ENCODE data around the gene RASSF3.

RASSF3 gene

GRCh38 chr12:64731683-64732082 is 121.4 kb downstream of the RASSF3 start:
- no peak for DNase-seq

GRCh38 chr12:64733857-64734256 is 123.6 kb downstream of the RASSF3 start:
- DNase-seq = no peak
- Histone ChIP-seq H3K4me2 (ENCODE audit: insufficient read depth, low read length) (no peak overlapping the region), H3K9ac (ENCODE audit: low read depth, low read length) (no peak overlapping the region), H3K4me1 (ENCODE audit: insufficient read depth, low read length) (peaks cover 5% of the 10 kb centered on the region; the same call in 1 of the 2 replicates), H3K4me3 (ENCODE audit: low read depth in 1 of 2, low read length in 2 of 2) (no peak overlapping the region), H3K79me2 (ENCODE audit: insufficient read depth, low read length) (no peaks in the 10 kb centered on the region), H3K9me3 (ENCODE audit: insufficient read depth, low read length, severe bottlenecking) (no peaks in the 10 kb centered on the region), H2AFZ (ENCODE audit: low read depth, low read length) (no peak overlapping the region), H4K20me1 (ENCODE audit: insufficient read depth, low read length) (no peaks in the 10 kb centered on the region), H3K27ac (ENCODE audit: low read length) (no peak overlapping the region), H3K36me3 (ENCODE audit: insufficient read depth, low read length) (peaks cover 33% of the 10 kb centered on the region), H3K27me3 (ENCODE audit: insufficient read depth, low read length, poor library complexity) (no peaks in the 10 kb centered on the region)
- no peak for TF ChIP-seq EZH2 (IDR thresholded peaks at IDR 0.05; ENCODE audit: borderline replicate concordance, low read depth, low read length, severe bottlenecking)
- no peak for TF ChIP-seq CTCF (IDR thresholded peaks at IDR 0.05; ENCODE audit: borderline replicate concordance, extremely low read depth, low read length, poor library complexity, severe bottlenecking)
- ATAC-seq (ENCODE audit: insufficient read depth, low read depth) = no peak

More at GRCh38 chr12:64731683-64732082, 121.4 kb downstream of the RASSF3 start:
- Histone ChIP-seq H3K9ac (ENCODE audit: low read depth, low read length) (no peak overlapping the region), H3K4me1 (ENCODE audit: insufficient read depth, low read length) (peaks cover 5% of the 10 kb centered on the region; the same call in 1 of the 2 replicates), H3K27ac (ENCODE audit: low read length) (no peak overlapping the region), H3K4me3 (ENCODE audit: low read depth in 1 of 2, low read length in 2 of 2) (no peak overlapping the region), H2AFZ (ENCODE audit: low read depth, low read length) (no peak overlapping the region), H3K36me3 (ENCODE audit: insufficient read depth, low read length) (peaks cover 32% of the 10 kb centered on the region), H3K79me2 (ENCODE audit: insufficient read depth, low read length) (no peaks in the 10 kb centered on the region), H4K20me1 (ENCODE audit: insufficient read depth, low read length) (no peaks in the 10 kb centered on the region), H3K4me2 (ENCODE audit: insufficient read depth, low read length) (no peak overlapping the region), H3K9me3 (ENCODE audit: insufficient read depth, low read length, severe bottlenecking) (no peaks in the 10 kb centered on the region), H3K27me3 (ENCODE audit: insufficient read depth, low read length, poor library complexity) (no peaks in the 10 kb centered on the region)
- no peak for ATAC-seq (ENCODE audit: insufficient read depth, low read depth)
- TF ChIP-seq CTCF (IDR thresholded peaks at IDR 0.05; ENCODE audit: borderline replicate concordance, extremely low read depth, low read length, poor library complexity, severe bottlenecking) = no peak
- TF ChIP-seq EZH2 (IDR thresholded peaks at IDR 0.05; ENCODE audit: borderline replicate concordance, low read depth, low read length, severe bottlenecking) = no peak

GRCh38 chr12:64735442-64735841 is 125.1 kb downstream of the RASSF3 start:
- Histone ChIP-seq H3K27me3 (ENCODE audit: insufficient read depth, low read length, poor library complexity) (no peaks in the 10 kb centered on the region), H3K36me3 (ENCODE audit: insufficient read depth, low read length) (peaks cover 44% of the 10 kb centered on the region)
- DNase-seq = no peak

More at GRCh38 chr12:64735442-64735841, 125.1 kb downstream of the RASSF3 start:
- Histone ChIP-seq H4K20me1 (ENCODE audit: insufficient read depth, low read length) (no peaks in the 10 kb centered on the region), H3K79me2 (ENCODE audit: insufficient read depth, low read length) (no peaks in the 10 kb centered on the region), H3K27ac (ENCODE audit: low read length) (no peak overlapping the region), H2AFZ (ENCODE audit: low read depth, low read length) (no peak overlapping the region), H3K9me3 (ENCODE audit: insufficient read depth, low read length, severe bottlenecking) (no peaks in the 10 kb centered on the region), H3K4me3 (ENCODE audit: low read depth in 1 of 2, low read length in 2 of 2) (no peak overlapping the region), H3K4me2 (ENCODE audit: insufficient read depth, low read length) (no peak overlapping the region), H3K9ac (ENCODE audit: low read depth, low read length) (no peak overlapping the region), H3K4me1 (ENCODE audit: insufficient read depth, low read length) (peaks cover 4% of the 10 kb centered on the region; the same call in 1 of the 2 replicates)
- ATAC-seq (ENCODE audit: insufficient read depth, low read depth) = no peak
- TF ChIP-seq EZH2 (IDR thresholded peaks at IDR 0.05; ENCODE audit: borderline replicate concordance, low read depth, low read length, severe bottlenecking) = no peak
- TF ChIP-seq CTCF (IDR thresholded peaks at IDR 0.05; ENCODE audit: borderline replicate concordance, extremely low read depth, low read length, poor library complexity, severe bottlenecking) = no peak

All from DND-41 (cell line).